NCI-H774 (cell line): Measurements from ENCODE around the gene NDE1.

Experiments
- DNase-seq: peaks from one replicate; lab custom pipeline; 2025; lab: John Stamatoyannopoulos, UW

NDE1 gene

GRCh38 chr16:15739464-15739863 is 89.4 kb downstream of the NDE1 start:
- DNase-seq: no peak

GRCh38 chr16:15739950-15740349 is 89.9 kb downstream of the NDE1 start:
- no peak for DNase-seq

- no peak for DNase-seq
These were observed 91.3 kb downstream of the NDE1 start for GRCh38 chr16:15741207-15741871.

DNA sequence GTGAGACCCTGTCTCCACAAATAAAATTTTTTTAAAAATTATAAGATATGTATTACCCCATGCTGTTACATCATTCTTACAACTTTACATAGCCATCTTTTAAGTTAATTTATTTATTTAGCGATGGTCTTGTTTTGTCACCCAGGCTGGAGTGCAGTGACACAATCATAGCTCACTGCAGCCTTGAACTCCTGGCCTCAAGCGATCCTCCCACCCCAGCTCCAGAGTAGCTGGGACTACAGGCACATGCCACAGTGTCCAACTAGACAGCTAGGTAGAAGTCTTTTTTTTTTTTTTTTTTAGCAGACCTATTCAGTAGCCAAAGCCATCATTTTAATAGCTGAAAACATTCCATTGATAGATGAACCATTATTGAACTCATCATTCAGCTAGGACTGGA is 92.7 kb downstream of the NDE1 start:
- DNase-seq: no peak

GRCh38 chr16:15743657-15744056 is 93.6 kb downstream of the NDE1 start:
- DNase-seq: no peak

- no peak for DNase-seq
These were observed 96.3 kb downstream of the NDE1 start for GRCh38 chr16:15746332-15746731.

- DNase-seq: no peak
These were observed 97.9 kb downstream of the NDE1 start for GRCh38 chr16:15747937-15748336.

DNA sequence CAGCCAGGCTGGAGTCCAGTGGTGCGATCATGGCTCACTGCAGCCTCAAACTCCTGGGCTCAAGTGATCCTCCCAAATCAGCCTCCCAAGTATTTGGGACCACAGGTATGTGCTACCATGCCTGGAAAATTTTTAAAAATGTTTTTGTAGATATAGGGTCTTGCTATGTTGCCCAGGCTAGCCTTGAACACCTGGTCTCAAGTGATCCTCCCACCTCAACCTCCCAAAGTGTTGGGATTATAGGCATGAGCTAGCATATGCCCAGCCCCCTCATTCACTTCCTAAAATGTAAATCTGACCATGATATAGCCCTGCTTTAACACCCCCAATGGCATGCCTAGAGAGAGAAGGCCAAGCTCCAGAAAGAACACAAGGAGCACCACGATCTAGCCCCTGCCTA is 98.6 kb downstream of the NDE1 start:
- DNase-seq: no peak

- DNase-seq: no peak
These were observed 99.3 kb downstream of the NDE1 start for GRCh38 chr16:15749371-15749770.

GRCh38 chr16:15749985-15750384 is 99.9 kb downstream of the NDE1 start:
- no peak for DNase-seq

DNA sequence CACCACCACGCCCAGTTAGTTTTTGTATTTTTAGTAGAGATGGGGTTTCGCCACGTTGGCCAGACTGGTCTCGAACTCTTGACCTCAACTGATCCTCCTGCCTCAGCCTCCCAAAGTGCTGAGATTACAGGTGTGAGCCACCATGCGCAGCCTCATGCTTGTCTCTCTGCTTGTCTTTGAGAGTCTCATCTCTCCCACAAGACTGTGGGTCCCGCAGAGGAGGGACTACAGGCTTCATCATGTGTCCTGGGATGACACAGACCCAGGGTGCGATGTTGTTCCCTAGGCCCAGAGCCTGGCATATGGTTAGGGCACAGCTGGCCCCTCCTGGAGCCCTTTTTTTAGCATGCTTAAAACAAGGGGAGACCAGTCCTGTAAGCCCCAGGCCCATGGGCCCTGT is 101.9 kb downstream of the NDE1 start:
- DNase-seq: no peak

- DNase-seq: no peak
These were observed 102.9 kb downstream of the NDE1 start for GRCh38 chr16:15752717-15753488.

GRCh38 chr16:15754821-15755534 is 104.9 kb downstream of the NDE1 start:
- no peak for DNase-seq

- DNase-seq: no peak
These were observed 107.0 kb downstream of the NDE1 start for GRCh38 chr16:15757077-15757386.

- DNase-seq: no peak
These were observed 107.7 kb downstream of the NDE1 start for GRCh38 chr16:15757630-15758251.

DNA sequence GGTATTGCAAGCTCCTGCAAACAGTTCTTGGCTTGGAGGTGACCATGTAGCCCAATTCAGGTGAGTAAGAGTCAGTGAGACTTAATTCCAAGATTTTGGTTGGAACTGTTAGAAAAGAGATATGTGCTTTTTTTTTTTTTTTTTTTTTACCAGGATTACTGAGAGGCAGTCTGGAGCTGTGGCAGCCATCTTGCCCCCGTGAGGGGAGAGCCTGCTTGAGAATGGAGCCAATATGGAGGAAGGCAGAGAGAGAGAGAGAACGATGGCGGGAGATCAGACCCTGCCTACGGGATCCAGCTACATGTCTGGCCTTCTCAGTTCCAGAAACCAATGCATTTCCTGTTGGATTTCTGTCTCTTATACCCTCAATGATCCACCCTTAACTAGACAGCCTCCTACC is 109.0 kb downstream of the NDE1 start:
- no peak for DNase-seq

DNA sequence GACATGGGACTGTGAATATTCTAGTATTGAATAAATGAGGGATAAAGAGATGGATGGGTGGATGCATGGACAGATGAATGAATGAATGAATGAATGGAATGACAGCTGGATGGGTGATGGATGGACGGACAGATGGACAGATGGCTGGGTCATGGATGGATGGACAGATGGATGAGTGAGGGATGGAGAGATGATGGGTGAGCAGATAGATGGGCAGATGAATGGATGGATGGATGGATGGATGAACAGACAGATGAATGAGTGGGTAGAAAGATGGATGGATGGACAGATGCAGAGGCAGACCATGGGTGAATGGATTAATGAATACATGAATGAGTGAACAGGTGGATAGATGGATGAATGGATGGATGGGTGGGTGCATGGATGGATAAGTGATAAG is 110.1 kb downstream of the NDE1 start:
- DNase-seq: no peak

- no peak for DNase-seq
These were observed 114.1 kb downstream of the NDE1 start for GRCh38 chr16:15764112-15764511.

DNA sequence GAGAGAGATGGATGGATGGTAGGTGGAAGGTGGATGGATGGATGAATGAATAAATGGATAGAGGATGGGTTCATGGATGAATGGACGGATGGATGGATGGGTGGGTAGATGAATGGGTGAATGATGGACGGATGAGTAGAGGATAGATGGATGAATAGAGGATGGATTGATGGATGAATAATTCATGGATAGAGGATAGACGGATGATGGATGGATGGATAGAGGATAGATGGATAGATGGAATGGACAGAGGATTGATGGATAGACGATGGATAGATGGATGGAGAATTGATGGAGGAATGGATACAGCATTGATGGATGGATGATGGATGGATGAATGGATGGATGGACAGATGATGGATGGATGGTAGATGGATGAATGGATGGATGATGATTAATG is 115.1 kb downstream of the NDE1 start:
- DNase-seq: no peak

DNA sequence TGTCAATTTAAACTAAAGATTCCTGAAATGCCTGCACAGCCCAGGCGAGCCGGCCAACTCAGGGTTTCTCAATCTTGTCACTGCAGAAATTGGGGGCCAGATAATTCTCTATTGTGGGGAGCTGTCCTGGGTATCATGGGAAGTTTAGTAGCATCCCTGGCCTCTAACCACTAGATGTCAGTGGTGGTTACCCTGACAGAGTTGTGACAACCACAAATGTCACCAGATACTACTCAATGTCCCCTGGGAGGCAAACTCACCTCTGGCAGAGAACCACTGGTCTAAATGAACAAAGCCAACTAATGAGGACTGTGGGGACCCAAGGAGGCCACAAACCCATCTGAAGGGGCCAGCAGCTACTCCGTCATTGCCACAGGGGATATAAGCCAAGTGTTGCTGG is 115.8 kb downstream of the NDE1 start:
- DNase-seq: peak; percentile 13

DNA sequence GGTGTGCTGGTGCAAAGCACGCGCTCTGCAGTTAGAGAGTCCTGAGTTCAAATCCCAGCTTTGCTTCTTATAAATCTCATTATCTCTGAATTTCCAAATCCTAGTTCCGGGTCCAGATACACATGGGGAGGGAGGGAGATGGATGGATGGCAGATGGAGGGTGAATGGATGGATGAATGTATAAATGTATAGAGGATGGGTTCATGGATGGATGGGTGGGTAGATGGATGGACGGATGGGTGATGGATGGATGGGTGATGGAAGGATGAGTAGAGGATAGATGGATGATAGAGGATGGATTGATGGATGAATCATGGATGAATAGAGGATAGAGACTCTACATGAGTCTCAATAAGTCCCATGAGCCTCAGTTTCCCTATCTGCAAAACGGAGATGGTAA is 116.9 kb downstream of the NDE1 start:
- no peak for DNase-seq

GRCh38 chr16:15768201-15768600 is 118.2 kb downstream of the NDE1 start:
- no peak for DNase-seq

DNA sequence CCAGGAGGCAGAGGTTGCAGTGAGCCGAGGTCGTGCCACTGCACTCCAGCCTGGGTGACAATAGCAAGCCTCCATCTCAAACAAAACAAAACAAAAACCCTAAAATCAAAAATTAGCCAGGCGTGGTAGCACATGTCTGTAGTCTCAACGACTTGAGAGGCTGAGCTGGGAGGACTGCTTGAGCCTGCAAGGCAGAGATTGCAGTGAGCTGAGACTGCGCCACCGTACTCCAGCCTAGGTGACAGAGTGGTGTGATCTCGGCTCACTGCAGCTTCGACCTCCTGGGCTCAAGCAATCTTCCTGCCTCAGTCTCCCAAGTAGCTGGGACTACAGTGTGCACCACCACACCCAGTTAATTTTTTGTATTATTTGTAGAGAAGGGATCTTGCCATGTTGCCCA is 119.2 kb downstream of the NDE1 start:
- DNase-seq: no peak
